Hematopoietic multipotent progenitor cell treated with erythropoietin and hydrocortisone succinate and interleukin-3 and kit ligand, for 17 days (in vitro differentiated cells): ENCODE data around the gene SEZ6L.

ENCODE experiments used
- DNase-seq: peaks from one replicate; pipeline ENCODE4 v3.0.0-alpha.2; 2015; ENCODE audit warnings: low spot score

The SEZ6L gene

GRCh38 chr22:26339755-26340154 is 170.5 kb downstream of the SEZ6L start:
- DNase-seq: no peak

DNA sequence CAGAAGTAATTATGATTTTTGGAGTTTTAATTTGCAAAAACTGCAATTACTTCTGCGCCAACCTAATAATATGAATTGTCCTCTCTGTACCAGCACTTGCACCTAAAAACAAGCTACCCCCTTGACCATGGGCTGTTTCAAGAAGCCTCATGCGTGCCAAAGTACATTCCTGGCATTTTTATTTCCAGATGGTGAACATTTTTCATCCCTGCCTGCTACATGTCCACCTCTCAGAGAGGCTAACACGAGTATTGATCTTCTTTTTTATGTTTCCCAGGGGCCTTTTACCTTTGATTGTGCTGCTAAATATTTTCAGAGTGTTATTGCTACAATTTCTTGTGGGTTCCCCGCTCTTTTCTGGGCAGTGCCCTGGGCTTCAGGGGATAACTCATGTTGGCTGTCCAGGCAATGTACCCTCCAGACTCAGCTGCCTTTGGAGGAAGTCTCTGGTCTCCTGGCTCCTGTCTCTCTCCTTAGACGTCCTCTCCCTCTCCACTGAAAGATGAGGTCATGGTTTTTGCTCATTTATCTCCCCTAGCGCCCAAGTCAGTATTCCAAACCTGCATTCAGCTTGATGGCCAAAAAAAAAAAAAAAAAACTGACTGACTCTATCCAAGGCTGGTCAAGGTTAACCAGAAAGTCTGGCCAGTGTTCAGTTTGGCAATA is 173.6 kb downstream of the SEZ6L start:
- no peak for DNase-seq

GRCh38 chr22:26345496-26345895 is 176.2 kb downstream of the SEZ6L start:
- no peak for DNase-seq

GRCh38 chr22:26348810-26349526 is 179.7 kb downstream of the SEZ6L start:
- no peak for DNase-seq

GRCh38 chr22:26354707-26355106 is 185.4 kb downstream of the SEZ6L start:
- DNase-seq: no peak

GRCh38 chr22:26357281-26357680 is 188.0 kb downstream of the SEZ6L start:
- DNase-seq: no peak

GRCh38 chr22:26357813-26358212 is 188.6 kb downstream of the SEZ6L start:
- DNase-seq: no peak

DNA sequence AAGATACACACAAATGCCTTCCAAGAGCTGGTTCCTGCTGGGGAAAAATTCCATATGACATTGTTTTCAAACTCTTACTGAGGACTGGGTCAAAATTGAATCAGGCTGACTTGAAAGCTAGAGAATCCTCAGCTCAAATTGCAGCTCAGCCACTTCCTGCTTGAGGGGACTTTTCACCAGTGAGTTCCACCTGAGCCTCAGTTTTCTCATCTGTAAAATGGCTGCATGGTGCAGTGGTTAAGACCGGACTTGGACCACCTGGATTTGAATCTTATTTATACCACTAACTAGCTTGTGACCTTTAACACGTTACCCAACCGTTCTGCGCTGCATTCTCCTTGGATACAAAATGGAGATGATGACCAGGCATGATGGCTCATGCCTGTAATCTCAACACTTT is 189.9 kb downstream of the SEZ6L start:
- DNase-seq: no peak

DNA sequence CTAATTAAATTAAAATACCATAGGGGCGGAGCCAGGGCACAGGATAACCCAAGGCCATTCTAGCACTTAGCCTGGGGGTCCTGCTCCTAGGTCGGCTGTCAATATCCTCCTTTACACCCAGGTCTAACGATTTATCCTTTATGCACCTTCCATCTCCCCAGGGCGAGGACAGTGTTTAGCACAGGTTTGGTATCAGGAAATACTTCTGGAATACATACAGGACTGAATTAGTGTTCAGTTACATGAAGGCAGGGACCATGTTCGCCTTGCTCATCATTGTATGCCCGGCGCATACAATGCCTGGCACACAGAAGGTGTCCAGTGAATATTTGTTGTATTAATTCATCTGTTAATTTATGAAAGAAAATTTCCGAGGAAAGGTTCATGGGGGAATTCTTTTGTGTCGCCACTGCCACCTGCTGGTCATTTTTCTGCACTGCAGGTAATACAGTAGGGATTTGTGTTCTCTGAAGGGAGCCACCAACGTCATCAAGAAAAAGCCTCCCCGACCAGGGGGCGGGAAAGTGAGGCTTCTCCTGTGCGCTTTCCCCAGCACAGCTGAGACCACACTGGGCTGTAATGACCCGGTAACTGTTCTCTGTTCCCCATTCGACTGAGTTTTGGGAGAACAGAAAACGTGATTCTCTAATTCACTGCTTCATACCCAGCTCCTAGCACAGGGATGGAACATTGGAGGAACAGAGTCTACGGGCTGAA is 191.1 kb downstream of the SEZ6L start:
- peak; percentile 75 for DNase-seq

- no peak for DNase-seq
These were observed 193.2 kb downstream of the SEZ6L start for GRCh38 chr22:26362471-26362870.

GRCh38 chr22:26364066-26365015 is 195.1 kb downstream of the SEZ6L start:
- peak; percentile 57 for DNase-seq

- DNase-seq: peak; percentile 65
These were observed 198.4 kb downstream of the SEZ6L start for GRCh38 chr22:26367402-26368245.

- DNase-seq: no peak
These were observed 203.6 kb downstream of the SEZ6L start for GRCh38 chr22:26372890-26373289.

- DNase-seq: no peak
These were observed 205.2 kb downstream of the SEZ6L start for GRCh38 chr22:26374391-26375026.

GRCh38 chr22:26377170-26377830 is 208.0 kb downstream of the SEZ6L start:
- DNase-seq: no peak

DNA sequence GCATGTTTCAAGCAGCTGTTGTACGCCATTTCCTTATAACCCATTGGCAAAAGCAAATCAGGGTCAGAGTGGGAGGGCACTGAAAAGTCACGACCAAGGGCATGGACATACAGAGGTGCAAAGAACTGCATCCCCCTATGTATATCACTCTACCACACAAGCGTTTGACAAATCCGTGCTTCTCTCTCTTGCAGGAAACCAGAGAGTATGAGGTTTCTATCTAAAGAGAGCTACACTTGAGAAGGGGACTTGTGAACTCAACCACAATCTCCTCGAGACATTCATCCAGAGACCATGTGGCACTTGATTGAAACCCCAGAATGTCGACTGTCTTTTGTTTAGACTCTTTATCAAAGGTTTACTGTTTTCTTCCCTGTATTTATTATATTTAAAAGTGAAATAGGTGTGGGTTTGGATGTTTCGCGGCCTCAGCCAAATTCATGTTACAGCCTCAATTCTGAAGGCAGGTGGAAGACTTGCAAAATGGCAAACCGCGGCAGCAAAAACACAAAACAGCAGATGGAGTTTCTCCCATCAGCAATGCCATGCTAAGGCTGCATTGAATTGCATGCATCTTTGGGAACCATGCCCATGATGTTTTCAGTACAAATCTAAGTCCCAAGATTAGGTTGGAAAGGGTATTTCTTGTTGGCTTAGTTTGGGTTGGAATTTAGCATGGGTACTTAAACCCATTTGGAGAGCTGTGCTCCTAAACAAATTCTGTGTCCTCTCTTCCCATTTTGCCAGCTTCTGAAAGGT is 211.0 kb downstream of the SEZ6L start:
- DNase-seq: no peak

GRCh38 chr22:26382782-26383181 is 213.5 kb downstream of the SEZ6L start:
- DNase-seq: no peak

- no peak for DNase-seq
These were observed 214.8 kb downstream of the SEZ6L start for GRCh38 chr22:26383968-26384556.

DNA sequence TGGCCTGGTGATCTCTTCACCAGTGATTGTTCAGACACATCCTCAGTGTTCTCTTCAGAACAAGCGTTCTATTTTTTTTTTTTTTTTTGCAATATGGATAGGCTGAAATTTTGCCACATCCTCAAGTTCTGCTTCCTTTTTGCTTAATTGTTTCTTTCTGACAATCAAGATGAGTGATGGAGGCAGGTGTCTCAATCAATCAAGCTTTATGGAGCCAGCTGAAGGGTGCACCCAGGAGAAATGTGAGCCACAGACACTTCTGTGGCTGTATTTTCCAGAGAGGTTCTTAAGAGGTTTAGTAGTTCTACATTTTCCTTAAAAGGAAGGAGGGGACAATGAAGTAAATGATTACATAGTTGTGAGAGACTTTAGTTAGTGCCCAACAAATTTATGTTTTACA is 215.9 kb downstream of the SEZ6L start:
- DNase-seq: no peak
